Activated T-helper 1 cell treated with anti-CD3 and anti-CD28 coated beads, Interleukin-12 subunit alpha, Interleukin-12 subunit beta, Interleukin-2, Interleukin-4 antibody, amounts not matched to agents 30 ng/mL and 10 ng/mL and 1 ng/mL, durations not matched to agents 14 hours and 24 hours and 36 hours (primary cell): ENCODE data around the gene RBBP6. TPM values are rescaled to one million over a fixed set of nuclear protein-coding genes. Genes with fewer than 3 reads are reported as not detected.
A peak's percentile ranks its signal among the peaks of the same experiment; 100 is the strongest.

Experiments
- DNase-seq: peaks from one replicate; pipeline ENCODE4 v3.0.0; 2021; ENCODE audit warnings: low spot score
- H3K27ac Mint-ChIP-seq: one replicate; pipeline ENCODE4 v1.8.0; 2021; ENCODE audit warnings: mild to moderate bottlenecking, mixed read lengths
- H3K27me3 Mint-ChIP-seq: one replicate; pipeline ENCODE4 v1.8.0; 2022; ENCODE audit warnings: mild to moderate bottlenecking, moderate library complexity, mixed read lengths; ENCODE audit not compliant: insufficient read depth
- H3K36me3 Mint-ChIP-seq: one replicate; pipeline ENCODE4 v1.8.0; 2021; ENCODE audit warnings: low read depth, mixed read lengths
- H3K4me1 Mint-ChIP-seq: one replicate; pipeline ENCODE4 v1.8.0; 2021; ENCODE audit warnings: low read depth, mixed read lengths
- H3K4me3 Mint-ChIP-seq: one replicate; pipeline ENCODE4 v1.8.0; 2021; ENCODE audit warnings: mild to moderate bottlenecking, moderate library complexity, mixed read lengths
- H3K9me3 Mint-ChIP-seq: one replicate; pipeline ENCODE4 v1.8.0; 2021; ENCODE audit warnings: mixed read lengths
- intact Hi-C: fragments of 100-400 bp; cut with micrococcal nuclease; formaldehyde crosslinking; loops from one replicate; pipeline ENCODE4 v1.15.1; 2024
- total RNA-seq: library from RNA; stranded (reverse); gene quantifications from 2 replicates; pipeline ENCODE4 v1.2.3, GENCODE V29; 2022

The RBBP6 gene
- total RNA-seq, 1 donor from 2014 or later, result 68.4 TPM

- Mint-ChIP-seq H3K9me3 (no peaks in the 10 kb centered on the region), H3K4me1 (no peaks in the 10 kb centered on the region), H3K27ac (no peak overlapping the region), H3K27me3 (peaks cover 3% of the 10 kb centered on the region), H3K36me3 (peaks cover 2% of the 10 kb centered on the region), H3K4me3 (no peak overlapping the region)
- no peak for DNase-seq
- intact Hi-C loops, result no loop called here
Measured at GRCh38 chr16:24534620-24535019, 4.7 kb upstream of the RBBP6 start.

- Mint-ChIP-seq H3K4me1 (no peaks in the 10 kb centered on the region), H3K36me3 (peaks cover 6% of the 10 kb centered on the region), H3K27me3 (peaks cover 3% of the 10 kb centered on the region), H3K4me3 (no peak overlapping the region), H3K9me3 (no peaks in the 10 kb centered on the region), H3K27ac (no peak overlapping the region)
- no peak for DNase-seq
- intact Hi-C loops, result no loop called here
Measured at GRCh38 chr16:24535827-24536226, 3.5 kb upstream of the RBBP6 start.

- Mint-ChIP-seq H3K27ac (no peak overlapping the region), H3K36me3 (peaks cover 14% of the 10 kb centered on the region), H3K9me3 (no peaks in the 10 kb centered on the region), H3K27me3 (peaks cover 3% of the 10 kb centered on the region), H3K4me3 (no peak overlapping the region), H3K4me1 (peaks cover 5% of the 10 kb centered on the region)
- intact Hi-C loops, result no loop called here
- no peak for DNase-seq
Measured at GRCh38 chr16:24536671-24537070, 2.7 kb upstream of the RBBP6 start.

- Mint-ChIP-seq H3K4me1 (peaks cover 13% of the 10 kb centered on the region), H3K27me3 (no peaks in the 10 kb centered on the region), H3K36me3 (peaks cover 19% of the 10 kb centered on the region), H3K9me3 (no peaks in the 10 kb centered on the region), H3K27ac (no peak overlapping the region), H3K4me3 (peak overlapping the region; percentile 29)
- DNase-seq, result no peak
- intact Hi-C loops, result loop anchor here (2.0 kb wide), 1 partner anchor 131 kb away; no protein-coding TSS in a partner anchor
Measured at GRCh38 chr16:24537474-24538337, 1.7 kb upstream of the RBBP6 start.

- H3K27me3 Mint-ChIP-seq, result no peaks in the 10 kb centered on the region
- no peaks in the 10 kb centered on the region for H3K9me3 Mint-ChIP-seq
- peak overlapping the region; percentile 100 for H3K27ac Mint-ChIP-seq
- intact Hi-C loops, result loop anchor here (1.0 to 2.0 kb wide), 4 partner anchors 22 to 982 kb away; partner anchors contain the start of genes EARS2, PRKCB and UBFD1
- peaks cover 24% of the 10 kb centered on the region for H3K4me1 Mint-ChIP-seq
- DNase-seq, result no peak
- H3K4me3 Mint-ChIP-seq, result peak overlapping the region; percentile 99
- peaks cover 24% of the 10 kb centered on the region for H3K36me3 Mint-ChIP-seq
Measured at GRCh38 chr16:24538756-24539294, 541 bp upstream of the RBBP6 start.

- intact Hi-C loops, result loop anchor here (1.0 to 10.0 kb wide), 8 partner anchors 23 to 983 kb away; partner anchors contain the start of genes EARS2, LCMT1, PLK1 and PRKCB
- peaks cover 36% of the 10 kb centered on the region for H3K4me1 Mint-ChIP-seq
- peak overlapping the region; percentile 86 for H3K27ac Mint-ChIP-seq
- H3K9me3 Mint-ChIP-seq, result no peaks in the 10 kb centered on the region
- peaks cover 26% of the 10 kb centered on the region for H3K36me3 Mint-ChIP-seq
- peak overlapping the region; percentile 100 for H3K4me3 Mint-ChIP-seq
- H3K27me3 Mint-ChIP-seq, result no peaks in the 10 kb centered on the region
- peak; percentile 57 for DNase-seq
Measured at GRCh38 chr16:24539850-24540601, 660 bp downstream of the RBBP6 start.

- Mint-ChIP-seq H3K9me3 (no peaks in the 10 kb centered on the region), H3K36me3 (peaks cover 31% of the 10 kb centered on the region), H3K4me1 (peaks cover 43% of the 10 kb centered on the region), H3K27me3 (no peaks in the 10 kb centered on the region), H3K4me3 (peak overlapping the region; percentile 100), H3K27ac (peak overlapping the region; percentile 86)
- DNase-seq, result peak; percentile 20
- intact Hi-C loops, result loop anchor here (1.0 to 10.0 kb wide), 5 partner anchors 189 to 866 kb away; partner anchors contain the start of genes LCMT1, PLK1, TNRC6A and ZKSCAN2
Measured at GRCh38 chr16:24540602-24541210, 1.3 kb downstream of the RBBP6 start.

- intact Hi-C loops, result loop anchor here (1.0 to 10.0 kb wide), 5 partner anchors 188 to 867 kb away; partner anchors contain the start of genes LCMT1, PLK1, TNRC6A and ZKSCAN2
- no peaks in the 10 kb centered on the region for H3K27me3 Mint-ChIP-seq
- peaks cover 48% of the 10 kb centered on the region for H3K4me1 Mint-ChIP-seq
- no peak for DNase-seq
- H3K36me3 Mint-ChIP-seq, result peaks cover 33% of the 10 kb centered on the region
- H3K27ac Mint-ChIP-seq, result peak overlapping the region; percentile 86
- no peaks in the 10 kb centered on the region for H3K9me3 Mint-ChIP-seq
- H3K4me3 Mint-ChIP-seq, result peak overlapping the region; percentile 100
Measured at GRCh38 chr16:24541233-24541933, 2.0 kb downstream of the RBBP6 start.

GRCh38 chr16:24543949-24544348 is 4.6 kb downstream of the RBBP6 start:
- Mint-ChIP-seq H3K27me3 (no peaks in the 10 kb centered on the region), H3K4me3 (peak overlapping the region; percentile 51), H3K9me3 (no peaks in the 10 kb centered on the region), H3K36me3 (peaks cover 45% of the 10 kb centered on the region), H3K27ac (no peak overlapping the region), H3K4me1 (peaks cover 55% of the 10 kb centered on the region)
- intact Hi-C loops, result loop anchor here (5.0 to 10.0 kb wide), 4 partner anchors 488 to 869 kb away; partner anchors contain the start of genes LCMT1, PLK1 and ZKSCAN2
- DNase-seq, result no peak

GRCh38 chr16:24544640-24545039 is 5.3 kb downstream of the RBBP6 start:
- H3K4me1 Mint-ChIP-seq, result peaks cover 62% of the 10 kb centered on the region
- no peak for DNase-seq
- peak overlapping the region; percentile 8 for H3K27ac Mint-ChIP-seq
- H3K27me3 Mint-ChIP-seq, result no peaks in the 10 kb centered on the region
- no peak overlapping the region for H3K4me3 Mint-ChIP-seq
- no peaks in the 10 kb centered on the region for H3K9me3 Mint-ChIP-seq
- intact Hi-C loops, result loop anchor here (5.0 to 10.0 kb wide), 4 partner anchors 488 to 870 kb away; partner anchors contain the start of genes LCMT1, PLK1 and ZKSCAN2
- H3K36me3 Mint-ChIP-seq, result peaks cover 49% of the 10 kb centered on the region

- no peak for DNase-seq
- H3K27me3 Mint-ChIP-seq, result no peaks in the 10 kb centered on the region
- intact Hi-C loops, result no loop called here
- no peaks in the 10 kb centered on the region for H3K9me3 Mint-ChIP-seq
- H3K36me3 Mint-ChIP-seq, result peaks cover 39% of the 10 kb centered on the region
- peaks cover 39% of the 10 kb centered on the region for H3K4me1 Mint-ChIP-seq
- no peak overlapping the region for H3K27ac Mint-ChIP-seq
- no peak overlapping the region for H3K4me3 Mint-ChIP-seq
Measured at GRCh38 chr16:24550295-24550694, 10.9 kb downstream of the RBBP6 start.
